HG03571 (cell line): ENCODE results near the gene CLEC17A.
"Not testable (repeated sequence)": the region's sequence is repeated elsewhere in the genome, so short reads cannot be mapped to it uniquely, and the experiment has no call there.

Experiments used
- ATAC-seq: cut with Tn5 transposase; IDR thresholded peaks from one replicate; pipeline ENCODE4 v1.9.1; 2021; ENCODE audit not compliant: unreplicated experiment

The CLEC17A gene

GRCh38 chr19:14582894-14583340, at the start of gene CLEC17A:
TSS of gene CLEC17A (plus strand) at chr19:14583084. CDS start at chr19:14583161, 77 bp downstream.
- ATAC-seq: no peak

- no peak for ATAC-seq
Observed at GRCh38 chr19:14533450-14533849, 49.4 kb upstream of the CLEC17A start.

DNA sequence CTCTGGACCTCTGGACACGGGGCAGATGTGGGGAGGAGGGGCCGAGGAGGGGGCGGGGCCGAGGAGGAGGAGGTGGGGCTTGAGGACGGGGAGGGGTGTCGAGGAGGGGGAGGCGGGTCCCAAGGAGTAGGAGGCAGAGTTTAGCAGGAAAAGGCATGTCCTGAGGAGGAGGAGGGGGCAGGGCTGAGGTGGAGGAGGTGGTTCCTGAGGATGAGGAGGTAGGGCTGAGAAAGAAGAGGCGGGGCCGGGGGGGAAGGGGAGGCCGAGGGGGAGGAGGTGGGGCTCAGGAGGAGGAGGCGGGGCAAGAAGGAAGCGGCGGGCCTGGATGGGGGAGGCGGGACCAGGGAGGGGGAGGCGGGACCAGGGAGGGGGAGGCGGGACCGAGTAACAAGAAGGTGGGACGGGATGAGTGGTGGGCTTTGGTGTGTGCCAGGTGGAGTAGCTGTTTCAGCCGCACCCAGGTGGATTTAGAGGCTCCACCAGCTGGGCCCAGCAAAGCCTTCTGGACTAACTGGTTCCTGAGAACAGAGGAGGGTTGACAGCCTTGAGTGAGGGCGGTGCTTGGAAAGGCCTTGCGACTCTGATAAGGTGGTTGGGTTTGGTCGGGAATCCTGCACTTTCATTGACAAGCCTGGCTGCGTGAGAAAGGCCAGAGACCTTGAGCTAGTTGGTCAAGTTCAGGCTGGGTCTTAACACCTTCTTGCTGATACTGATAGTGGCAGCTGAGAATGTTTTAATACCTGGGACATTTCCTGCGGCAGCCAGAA, 45.8 kb upstream of the CLEC17A start:
- ATAC-seq: no peak

DNA sequence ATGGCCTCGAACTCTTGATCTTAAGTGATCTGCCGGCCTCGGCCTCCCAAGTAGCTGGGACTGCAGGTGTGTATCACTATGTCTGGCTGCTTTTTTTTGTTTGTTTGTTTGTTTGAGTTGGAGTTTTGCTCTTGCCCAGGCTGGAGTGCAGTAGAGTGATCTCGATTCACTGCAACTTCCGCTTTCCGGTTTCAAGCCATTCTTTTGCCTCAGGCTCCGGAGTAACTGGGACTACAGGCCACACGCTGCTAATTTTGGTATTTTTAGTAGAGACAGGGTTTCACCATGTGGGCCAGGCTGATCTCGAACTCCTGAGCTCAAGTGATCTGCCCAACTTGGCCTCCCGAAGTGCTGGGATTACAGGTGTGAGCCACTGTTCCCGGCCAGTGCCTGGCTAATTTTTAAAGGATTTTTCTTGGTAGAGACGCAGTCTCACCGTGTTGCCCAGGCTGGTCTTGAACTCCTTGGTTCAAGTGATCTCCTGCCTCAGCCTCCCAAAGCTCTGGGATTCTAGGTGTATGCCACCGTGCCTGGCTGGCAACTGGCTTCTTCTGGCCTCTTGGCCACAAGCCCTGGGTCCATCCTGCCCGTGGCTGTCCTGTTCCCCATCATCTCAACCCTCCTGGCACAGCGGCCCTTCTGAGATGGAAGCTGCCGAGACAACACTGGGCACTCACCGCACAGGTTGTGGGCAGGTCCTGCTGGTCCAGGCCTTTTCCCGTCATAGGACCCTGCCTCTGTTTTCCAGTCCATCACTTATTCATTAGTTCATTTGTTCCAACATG, 42.0 kb upstream of the CLEC17A start:
- no peak for ATAC-seq

DNA sequence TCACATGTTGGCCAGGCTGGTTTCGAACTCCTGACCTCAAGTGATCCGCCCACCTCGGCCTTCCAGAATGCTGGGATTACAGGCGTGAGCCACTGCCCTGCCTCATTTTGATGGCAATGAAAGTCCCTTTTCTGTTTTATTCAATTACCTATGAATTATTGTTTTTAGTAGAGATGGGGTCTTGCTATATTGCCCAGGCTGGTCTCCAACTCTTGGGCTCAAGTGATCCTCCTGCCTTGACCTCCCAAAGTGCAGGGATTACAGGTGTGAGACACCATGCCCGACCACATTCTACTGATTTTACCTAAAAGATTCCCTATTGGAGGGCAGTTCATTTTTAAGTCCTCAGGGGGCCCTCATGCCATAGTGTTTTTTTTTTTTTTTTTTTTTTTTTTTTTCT, 40.9 kb upstream of the CLEC17A start:
- not testable (repeated sequence) for ATAC-seq

- no peak for ATAC-seq
Observed at GRCh38 chr19:14542711-14543328, 40.1 kb upstream of the CLEC17A start.

DNA sequence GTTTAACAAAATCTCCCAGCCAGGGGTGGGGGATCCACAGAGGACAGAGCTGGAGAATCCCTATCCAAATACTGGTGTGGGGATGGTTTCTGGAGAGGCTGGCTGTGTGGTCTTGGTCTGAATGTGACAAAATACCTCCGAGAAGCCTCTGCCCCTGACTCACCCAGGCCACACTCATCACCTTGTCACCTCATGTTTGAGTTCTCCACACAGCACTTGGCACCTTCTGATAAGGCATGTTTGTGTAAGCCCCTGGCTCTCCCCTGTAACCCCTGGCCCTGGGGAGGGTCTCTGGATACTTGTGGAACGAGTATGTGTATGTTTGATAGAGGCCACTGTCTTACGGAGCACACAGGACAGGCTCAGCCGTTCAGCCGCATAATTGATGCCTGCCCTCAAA, 38.8 kb upstream of the CLEC17A start:
- ATAC-seq: no peak

- no peak for ATAC-seq
Observed at GRCh38 chr19:14544977-14545715, 37.7 kb upstream of the CLEC17A start.

DNA sequence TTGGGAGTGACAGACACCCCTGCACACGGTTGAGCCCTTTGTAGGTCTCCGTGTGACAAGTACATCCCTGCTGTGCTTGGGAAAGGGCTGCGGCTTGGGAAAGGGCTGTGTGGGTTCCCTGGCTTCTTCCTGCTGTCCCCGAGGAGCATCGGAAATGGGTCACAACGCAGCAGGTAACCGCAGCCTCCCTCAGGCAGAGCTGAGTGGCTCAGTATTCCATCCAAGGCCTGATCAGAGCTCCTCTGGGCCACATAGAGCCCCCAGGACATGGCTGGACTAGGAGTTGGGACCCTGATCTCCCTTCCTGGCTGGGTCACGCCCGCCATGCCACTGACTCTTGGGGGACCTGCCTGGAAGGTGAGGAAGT, 37.2 kb upstream of the CLEC17A start:
- no peak for ATAC-seq

DNA sequence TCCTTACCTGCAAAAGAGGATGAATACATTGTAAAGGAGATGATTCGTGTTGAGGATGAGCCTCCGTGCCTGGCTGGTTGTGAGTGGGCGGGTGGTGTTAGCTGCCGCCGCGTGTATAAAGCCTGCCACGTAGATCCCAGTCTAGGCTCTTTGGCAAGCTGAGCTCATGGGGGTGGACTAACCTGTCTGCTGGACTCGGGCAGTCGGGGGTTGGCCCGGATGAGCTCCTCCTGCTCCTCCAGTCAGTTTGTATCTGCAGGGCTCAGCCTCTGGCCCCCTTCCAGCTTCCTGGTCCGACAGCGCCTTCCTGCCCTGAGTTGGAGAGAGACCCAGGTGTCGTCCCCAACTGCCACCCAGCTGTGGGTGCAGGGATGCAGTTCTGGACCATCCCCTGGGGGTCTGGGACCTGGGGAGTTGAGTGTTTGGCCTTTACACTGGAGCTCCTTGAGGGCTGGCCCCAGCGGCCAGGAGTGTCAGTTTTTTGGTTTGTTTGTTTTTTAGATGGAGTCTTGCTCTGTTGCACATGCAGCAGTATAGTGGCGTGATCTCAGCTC, 32.6 kb upstream of the CLEC17A start:
- ATAC-seq: no peak

DNA sequence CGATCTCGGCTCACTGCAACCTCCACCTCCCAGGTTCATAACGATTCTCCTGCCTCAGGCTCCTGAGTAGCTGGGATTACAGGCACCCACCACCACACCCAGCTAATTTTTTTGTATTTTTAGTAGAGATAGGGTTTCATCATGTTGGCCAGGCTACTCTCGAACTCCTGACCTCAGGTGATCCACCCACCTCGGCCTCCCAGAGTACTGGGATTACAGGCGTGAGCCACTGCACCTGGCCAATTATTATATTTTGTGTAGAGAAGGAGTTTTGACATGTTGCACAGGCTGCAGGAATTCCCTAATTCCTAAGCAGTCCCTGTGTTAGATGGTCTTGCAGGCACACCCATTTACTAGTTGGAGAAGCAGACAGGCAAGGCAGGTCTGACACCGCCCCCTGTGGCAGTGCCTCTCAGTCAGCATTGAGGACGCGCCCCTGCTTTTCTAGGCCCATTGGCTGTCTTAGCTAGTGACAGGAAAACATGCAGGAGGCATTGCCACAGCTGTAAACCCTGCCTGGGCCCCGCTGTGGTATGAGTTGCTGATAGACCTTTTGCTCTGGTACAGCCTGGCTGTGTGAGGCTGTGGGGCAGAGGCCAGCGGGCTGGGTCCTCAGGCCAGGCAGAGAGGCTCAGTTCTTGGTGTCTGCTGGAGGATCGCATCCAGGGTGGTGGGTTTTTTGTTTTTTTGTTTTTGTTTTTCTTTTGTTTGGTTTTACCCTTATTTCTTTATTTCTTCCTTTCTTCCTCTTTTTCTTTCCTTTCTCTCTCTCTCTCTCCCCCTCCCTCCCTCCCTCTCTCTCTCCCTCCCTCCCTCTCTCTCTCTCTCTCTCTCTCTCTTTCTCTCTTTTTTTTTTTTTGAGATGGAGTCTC, 31.5 kb upstream of the CLEC17A start:
- ATAC-seq: not testable (repeated sequence)

DNA sequence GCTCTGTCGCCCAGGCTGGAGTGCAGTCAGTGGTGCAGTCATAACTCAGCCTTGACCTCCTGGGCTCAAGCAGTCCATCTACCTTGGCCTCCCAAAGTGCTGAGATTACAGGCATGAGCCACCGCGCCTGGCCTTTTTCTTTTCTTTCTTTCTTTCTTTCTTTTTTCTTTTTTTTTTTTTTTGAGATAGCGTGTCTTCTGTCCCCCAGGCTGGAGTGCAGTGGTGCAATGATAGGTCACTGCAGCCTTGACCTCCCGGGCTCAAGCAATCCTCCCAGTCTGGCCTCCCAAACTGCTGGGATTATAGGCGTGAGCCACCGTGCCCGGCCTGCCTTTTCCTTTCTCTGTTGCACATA, 30.9 kb upstream of the CLEC17A start:
- ATAC-seq: not testable (repeated sequence)

DNA sequence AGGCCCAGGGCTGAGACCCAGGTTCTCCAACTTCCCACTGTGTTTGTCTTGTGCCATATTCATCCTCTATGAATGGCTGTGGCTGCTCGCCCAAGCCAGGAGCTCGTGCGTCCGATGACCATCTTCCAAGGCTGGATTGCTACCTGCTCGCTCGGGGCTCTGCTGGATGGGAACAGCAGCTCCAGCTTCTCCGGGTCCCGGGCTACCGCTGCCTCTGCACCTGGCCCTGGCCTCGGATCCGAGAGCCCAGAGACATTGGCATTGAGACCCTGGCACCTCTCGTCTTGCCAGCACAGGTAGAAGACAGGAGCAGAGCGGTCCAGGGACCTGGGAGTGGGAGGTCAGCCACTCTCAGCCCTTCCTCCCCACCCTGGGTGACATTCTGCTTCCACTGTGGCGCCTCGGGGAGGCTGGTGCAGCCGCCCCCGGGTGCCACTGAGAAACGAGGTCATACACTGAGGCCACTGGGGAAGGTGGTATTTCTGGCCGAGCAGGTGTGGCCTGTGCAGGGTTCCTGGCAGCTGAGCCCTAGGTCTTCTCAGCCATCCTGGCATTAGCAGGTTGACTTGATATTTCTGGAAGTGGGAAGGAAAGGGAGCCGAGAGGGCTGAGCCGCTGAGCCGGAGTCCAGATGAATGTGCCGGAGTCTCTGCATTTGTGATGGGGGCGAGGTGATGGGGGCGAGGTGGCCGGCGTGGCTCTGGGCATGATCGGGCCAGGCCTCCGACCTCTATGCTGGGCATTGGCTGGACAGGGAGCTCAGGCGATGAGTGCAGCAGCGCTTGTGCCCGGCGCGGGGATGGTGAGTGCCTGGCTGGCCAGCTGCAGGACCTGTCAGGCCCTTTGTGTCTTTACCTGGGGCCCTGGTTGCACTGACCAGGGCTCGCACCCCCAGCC, 29.6 kb upstream of the CLEC17A start:
- no peak for ATAC-seq

DNA sequence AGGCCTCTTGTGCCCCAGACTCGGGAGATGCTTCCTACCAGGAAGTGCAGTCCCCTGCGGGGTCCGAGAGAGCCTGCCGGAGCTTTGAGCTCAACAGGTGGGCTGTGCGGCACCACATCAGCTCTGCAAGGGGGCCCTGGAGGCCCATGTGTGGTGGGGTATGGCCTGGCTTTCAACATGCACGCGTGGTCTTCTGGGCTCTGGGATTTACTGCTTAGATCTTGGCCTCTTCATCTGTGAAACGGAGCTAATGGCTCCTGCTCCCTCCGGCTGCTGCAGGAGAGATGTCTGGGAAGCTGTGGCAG, 29.0 kb upstream of the CLEC17A start:
- no peak for ATAC-seq

- ATAC-seq: no peak
Observed at GRCh38 chr19:14554382-14554812, 28.5 kb upstream of the CLEC17A start.

GRCh38 chr19:14555918-14556661, 26.8 kb upstream of the CLEC17A start:
- ATAC-seq: no peak

DNA sequence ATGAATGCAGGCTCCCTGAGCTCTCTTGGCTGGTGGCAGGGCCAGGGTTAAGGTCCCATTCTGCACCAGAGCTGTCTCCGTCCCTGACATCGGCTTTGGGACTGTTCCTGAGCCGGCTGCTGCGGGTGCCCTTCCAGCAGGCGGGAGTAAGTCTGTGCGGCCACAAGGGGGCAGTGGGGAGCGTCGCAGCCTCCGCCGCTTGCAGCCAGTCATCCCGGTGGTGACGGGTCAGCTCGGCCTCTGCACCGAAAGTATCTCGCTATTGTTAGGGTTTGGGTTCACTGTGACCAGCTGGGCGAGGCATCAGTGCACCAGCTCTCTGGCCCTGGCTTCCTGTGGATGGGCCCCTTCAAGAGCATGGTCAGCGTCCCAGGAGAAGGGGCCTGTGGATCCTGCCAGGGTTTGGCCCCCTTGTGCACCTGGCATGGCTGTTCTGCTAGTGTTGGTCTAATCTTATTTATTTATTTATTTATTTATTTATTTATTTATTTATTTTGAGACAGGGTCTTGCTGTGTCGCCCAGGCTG, 26.2 kb upstream of the CLEC17A start:
- no peak for ATAC-seq

- no peak for ATAC-seq
Observed at GRCh38 chr19:14558370-14559066, 24.4 kb upstream of the CLEC17A start.
